GM21786 (cell line): ENCODE results near the gene ADAMTSL2.

Experiments
- ATAC-seq: cut with Tn5 transposase; IDR thresholded peaks from one replicate; pipeline ENCODE4 v1.9.1; 2021; ENCODE audit not compliant: unreplicated experiment

ADAMTSL2 gene

GRCh38 chr9:133618726-133619125 lies 84.2 kb downstream of the ADAMTSL2 start:
- no peak for ATAC-seq

DNA sequence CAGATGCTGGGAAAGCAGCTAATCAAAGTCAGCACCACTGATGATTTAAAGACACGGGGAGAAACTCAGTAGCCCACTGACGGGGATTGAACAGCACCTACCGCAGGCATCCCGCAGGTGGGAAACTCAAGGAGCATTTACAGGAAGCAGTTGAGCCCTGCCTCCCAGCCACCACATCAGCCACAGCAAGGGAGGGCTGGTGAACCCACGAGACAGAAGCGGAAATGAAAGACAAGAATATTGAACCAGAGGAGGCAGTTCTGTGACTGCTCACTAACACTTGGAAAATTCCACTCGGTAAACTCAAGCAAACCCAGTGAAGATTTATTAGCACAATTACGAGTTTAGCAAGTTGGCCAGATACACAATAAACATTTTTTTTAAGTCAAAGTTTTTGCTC lies 85.3 kb downstream of the ADAMTSL2 start:
- no peak for ATAC-seq

DNA sequence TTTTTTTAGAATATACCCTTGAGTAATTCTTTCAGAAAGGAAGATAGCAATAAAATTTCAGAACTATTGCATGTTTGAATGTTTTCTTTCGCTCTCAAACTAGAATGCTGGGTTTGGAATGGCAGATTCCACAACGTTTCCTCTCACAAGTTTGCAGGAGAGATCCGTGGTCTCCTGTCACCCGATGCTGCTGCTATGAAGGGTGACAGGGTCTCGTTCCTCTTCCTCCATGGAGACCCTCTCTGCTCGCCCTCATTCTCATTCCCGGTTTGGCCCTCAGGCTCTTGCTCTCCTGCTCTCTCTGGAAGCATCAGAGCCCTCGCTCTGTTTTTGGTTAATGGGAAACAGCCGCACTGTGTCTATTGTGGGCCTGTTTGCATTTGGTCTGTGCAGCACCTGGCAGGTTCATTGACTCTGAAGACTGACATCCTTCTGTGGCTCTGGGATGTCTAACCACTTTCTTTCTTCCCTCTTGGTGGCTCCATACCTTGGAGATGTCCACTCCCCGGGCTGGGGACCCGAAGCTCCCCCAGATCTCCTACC lies 87.3 kb downstream of the ADAMTSL2 start:
- no peak for ATAC-seq

DNA sequence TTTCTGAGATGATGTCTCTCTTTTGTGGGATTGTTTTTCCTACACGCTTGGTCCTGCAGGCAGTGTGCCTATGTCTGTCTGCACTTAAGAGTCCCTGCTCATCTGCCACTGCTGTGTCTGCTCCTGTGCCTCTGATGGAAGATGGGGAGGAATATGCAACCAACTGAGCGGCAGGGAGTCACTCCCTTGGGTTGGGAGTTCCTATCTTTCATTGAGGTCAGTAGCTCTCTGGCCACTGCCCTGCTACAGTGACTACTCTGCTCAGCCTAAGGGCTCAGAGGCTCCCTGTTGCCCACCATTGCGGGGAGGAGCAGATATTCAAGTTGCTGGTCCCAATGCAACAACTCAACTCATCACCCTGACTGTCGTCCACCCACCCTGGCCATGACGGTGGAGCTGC lies 88.1 kb downstream of the ADAMTSL2 start:
- ATAC-seq, result no peak
